Stomach (tissue), 9 donors: ENCODE data around the gene SBDS. TPM values are rescaled to one million over a fixed set of nuclear protein-coding genes. Genes with fewer than 3 reads are reported as not detected.

Experiments
- DNase-seq, 2 donors: peaks; one replicate each; pipeline versions ENCODE4 v3.0.0 to v3.0.0-alpha.2; 2013 to 2019
- H3K27ac ChIP-seq, 5 donors: fragments of 200-600 bp in 4 of 5; sonication (generic) in 4 of 5; one replicate each; pipeline ENCODE4 v1.5.1; 2013 to 2019; ENCODE audit warnings: mild to moderate bottlenecking in 1 of 5, moderate library complexity in 1 of 5
- H3K27me3 ChIP-seq, 3 donors: fragments of 200-600 bp; sonication (generic); one replicate each; pipeline ENCODE4 v1.5.1; 2017 to 2019; ENCODE audit warnings: mixed run types in 1 of 3
- H3K36me3 ChIP-seq, 4 donors: fragments of 200-600 bp; sonication (generic); 1 replicate in 3 of 4; 2 replicates in 1 of 4; pipeline ENCODE4 v1.5.1; 2016 to 2019
- H3K4me1 ChIP-seq, 4 donors: fragments of 200-600 bp; sonication (generic); one replicate each; pipeline ENCODE4 v1.5.1; 2016 to 2019
- H3K4me3 ChIP-seq, 4 donors: fragments of 200-600 bp; sonication (generic) in 3 of 4; one replicate each; pipeline ENCODE4 v1.5.1; 2016 to 2019; ENCODE audit warnings: mild to moderate bottlenecking in 1 of 4
- H3K9me3 ChIP-seq, 4 donors: fragments of 200-600 bp; sonication (generic); one replicate each; pipeline ENCODE4 v1.5.1; 2016 to 2019
- CTCF ChIP-seq, 7 experiments: fragments of 450-650 bp in 4 of 7; fragments of 200-600 bp in 3 of 7; sonication (generic) in 3 of 7; IDR thresholded peaks; one replicate each; pipeline ENCODE4 v1.5.1; 2016 to 2019; ENCODE audit warnings: antibody characterized with exemption in 7 of 7, control low read depth in 2 of 7, mild to moderate bottlenecking in 1 of 7
- EP300 ChIP-seq: sonication (generic); formaldehyde crosslinking; IDR thresholded peaks from one replicate; pipeline ENCODE4 v1.6.1; 2017; ENCODE audit warnings: antibody characterized with exemption
- POLR2A ChIP-seq, 4 donors: fragments of 450-650 bp; IDR thresholded peaks; one replicate each; pipeline ENCODE4 v1.6.1; 2016; ENCODE audit warnings: antibody characterized with exemption in 4 of 4, control low read depth in 2 of 4, mild to moderate bottlenecking in 1 of 4, moderate library complexity in 1 of 4
- POLR2AphosphoS5 ChIP-seq, 3 donors: sonication (generic); formaldehyde crosslinking; IDR thresholded peaks; one replicate each; pipeline ENCODE4 v1.6.1; 2016; ENCODE audit warnings: antibody characterized with exemption in 3 of 3
- WGBS, 5 donors: extraction: QIAGEN DNeasy Blood & Tissue Kit in 3 of 5; methylation state at CpG; one replicate each; pipeline versions ENCODE4 v1.1.5 to v1.1.7; 2013 to 2018; 5-methylcytosine and 5-hydroxymethylcytosine counted together
- intact Hi-C: fragments of 100-400 bp; cut with DNase I; formaldehyde crosslinking; loops from one replicate; pipeline ENCODE4 v1.15.1; 2023; ENCODE audit warnings: low total_unique reads
- polyA plus RNA-seq, 3 donors: library from polyadenylated mRNA; stranded (reverse); fragments of 200-250 nt; gene quantifications; one replicate each; pipeline ENCODE4 v1.2.3, GENCODE V29; 2013
- small RNA-seq, 4 donors: library from RNA; depleted of rRNA; stranded (forward); fragments of <200 nt; gene quantifications; one replicate each; pipeline ENCODE3, GENCODE V24; 2016
- total RNA-seq, 5 donors: library from RNA; depleted of rRNA; stranded (reverse); fragments of >200 nt; gene quantifications; one replicate each; pipeline versions ENCODE4 v1.1.0 to v1.2.3, GENCODE V29; 2014 to 2016
- donor health status: healthy with polysubstance abuse.
- donor health status: Bipolar disorder and iron deficiency.
- donor health status: healthy.

SBDS gene
- total and polyA plus RNA-seq, 8 donors: 93.2 to 192 (median 112) TPM

- peaks cover 14 to 32% (median 27%) of the 10 kb centered on the region in 4 donors for H3K36me3 ChIP-seq
- no peaks in the 10 kb centered on the region for H3K27me3 ChIP-seq
- intact Hi-C loops: no loop called here
- no peak for TF ChIP-seq POLR2A (IDR thresholded peaks at IDR 0.05)
- TF ChIP-seq POLR2AphosphoS5 (IDR thresholded peaks at IDR 0.05): no peak
- TF ChIP-seq CTCF (IDR thresholded peaks at IDR 0.05): no peak
- no peak for TF ChIP-seq EP300
- no peaks in the 10 kb centered on the region for H3K9me3 ChIP-seq
- WGBS, 5 donors: 95 to 99% (median 97%) methylated on average over 4 of the region's 4 CpGs
- no peak overlapping the region for H3K4me3 ChIP-seq
- H3K4me1 ChIP-seq: peaks cover 4 to 39% (median 22%) of the 10 kb centered on the region in 4 donors
- DNase-seq: no peak
- H3K27ac ChIP-seq: no peak overlapping the region
Measured at GRCh38 chr7:66937940-66938339, 57.4 kb downstream of the SBDS start.

Small RNA genes within 50 kb of the gene (small RNA-seq; reads per million reads assigned to genes)
- gene RN7SL43P: 0 reads per million in 4 donors

Other genes starting within 250 kb of the SBDS start
- gene TMEM248, start 74.4 kb downstream of the SBDS start, total RNA-seq: 100 to 1,000 TPM; 100 to 157 (median 149) TPM
- gene TMEM248, start 74.4 kb downstream of the SBDS start, polyA plus RNA-seq: 10 to 100 TPM; 20.3 to 26.3 (median 21.2) TPM
- gene TYW1, start 1.2 kb upstream of the SBDS start, total RNA-seq: 10 to 100 TPM in 4 of 5 donors, 1 to 10 TPM in 1; 7.1 to 74.7 (median 24.8) TPM
- 1 to 10 TPM; 5.2 to 5.8 (median 5.3) TPM for gene TYW1, start 1.2 kb upstream of the SBDS start, polyA plus RNA-seq